HG03457 (cell line): ENCODE results near the gene GPR45.

Experiments used
- ATAC-seq: cut with Tn5 transposase; IDR thresholded peaks from one replicate; pipeline ENCODE4 v1.9.1; 2021; ENCODE audit warnings: moderate number of reproducible peaks; ENCODE audit not compliant: unreplicated experiment

GPR45 gene

GRCh38 chr2:105252271-105252670, 10.7 kb downstream of the GPR45 start:
- no peak for ATAC-seq

- ATAC-seq: no peak
Measured at GRCh38 chr2:105254531-105255210, 13.1 kb downstream of the GPR45 start.

GRCh38 chr2:105255979-105256378, 14.4 kb downstream of the GPR45 start:
- no peak for ATAC-seq

- no peak for ATAC-seq
Measured at GRCh38 chr2:105256431-105257047, 15.0 kb downstream of the GPR45 start.

GRCh38 chr2:105257981-105258380, 16.4 kb downstream of the GPR45 start:
- ATAC-seq: no peak

GRCh38 chr2:105258835-105259350, 17.4 kb downstream of the GPR45 start:
- ATAC-seq: no peak

- no peak for ATAC-seq
Measured at GRCh38 chr2:105261061-105261460, 19.5 kb downstream of the GPR45 start.

- no peak for ATAC-seq
Measured at GRCh38 chr2:105262651-105263091, 21.1 kb downstream of the GPR45 start.

- no peak for ATAC-seq
Measured at GRCh38 chr2:105269426-105269825, 27.9 kb downstream of the GPR45 start.

GRCh38 chr2:105271393-105272045, 30.0 kb downstream of the GPR45 start:
- ATAC-seq: no peak

- no peak for ATAC-seq
Measured at GRCh38 chr2:105272176-105272575, 30.6 kb downstream of the GPR45 start.

GRCh38 chr2:105274046-105274445, 32.5 kb downstream of the GPR45 start:
- ATAC-seq: no peak

GRCh38 chr2:105278654-105279053, 37.1 kb downstream of the GPR45 start:
- no peak for ATAC-seq

- ATAC-seq: no peak
Measured at GRCh38 chr2:105279126-105279525, 37.6 kb downstream of the GPR45 start.

GRCh38 chr2:105280281-105280680, 38.7 kb downstream of the GPR45 start:
- ATAC-seq: no peak

GRCh38 chr2:105283532-105283931, 42.0 kb downstream of the GPR45 start:
- ATAC-seq: no peak

GRCh38 chr2:105287692-105288091, 46.1 kb downstream of the GPR45 start:
- no peak for ATAC-seq

GRCh38 chr2:105288133-105288532, 46.6 kb downstream of the GPR45 start:
- ATAC-seq: no peak

- ATAC-seq: no peak
Measured at GRCh38 chr2:105290981-105291660, 49.6 kb downstream of the GPR45 start.

- ATAC-seq: no peak
Measured at GRCh38 chr2:105291981-105292380, 50.4 kb downstream of the GPR45 start.
